ENCODE measurements around the gene CDKN1A.

The CDKN1A gene

DNA sequence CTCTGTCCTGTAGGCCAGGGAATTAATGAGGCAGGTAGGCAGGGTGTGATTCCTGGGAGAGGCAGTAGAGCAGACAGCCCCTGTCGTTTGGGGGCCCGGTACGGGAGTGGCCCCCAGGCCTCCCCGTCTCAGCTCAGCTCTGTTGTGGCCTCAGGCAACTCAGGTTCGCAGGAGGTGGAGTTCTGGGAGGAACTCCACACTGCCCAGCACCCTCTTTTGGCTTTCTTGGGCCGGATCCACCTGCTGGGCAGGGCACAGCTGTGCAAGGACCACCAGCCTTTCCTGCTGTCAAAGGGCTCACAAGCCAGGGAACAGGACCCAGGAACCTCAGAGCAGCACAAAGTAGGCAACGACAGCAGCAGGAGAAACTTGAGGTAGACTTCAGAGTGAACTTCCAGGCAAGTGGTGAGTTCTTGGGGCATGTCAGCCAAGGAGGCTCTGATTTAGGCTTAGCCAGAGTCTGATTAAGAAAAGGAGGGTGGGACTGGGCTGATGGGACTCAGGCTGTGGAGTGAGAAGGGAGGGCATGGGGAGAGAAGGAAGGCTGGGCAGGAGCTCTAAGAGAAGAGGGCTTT, 56.1 kb downstream of the CDKN1A start:
- Mint-ChIP-seq H3K36me3 (no peaks in the 10 kb centered on the region), H3K4me1 (peaks cover 26 to 50% of the 10 kb centered on the region in 2 donors), H3K9me3 (no peaks in the 10 kb centered on the region), H3K4me3 (peak overlapping the region; percentile 59 to 71), H3K27ac (peak overlapping the region; percentile 63), H3K27me3 (no peaks in the 10 kb centered on the region)
- ATAC-seq (replicated peaks) (no peak), DNase-seq (no peak)

- no peak for DNase-seq
- peak overlapping the region; percentile 59 to 71 for H3K4me3 Mint-ChIP-seq
- no peaks in the 10 kb centered on the region for H3K9me3 Mint-ChIP-seq
- H3K4me1 Mint-ChIP-seq, result peaks cover 30 to 58% of the 10 kb centered on the region in 2 donors
- H3K27me3 Mint-ChIP-seq, result no peaks in the 10 kb centered on the region
- ATAC-seq (replicated peaks), result peak; percentile 85 to 88
- H3K36me3 Mint-ChIP-seq, result no peaks in the 10 kb centered on the region
- peak overlapping the region; percentile 63 for H3K27ac Mint-ChIP-seq
These were observed 56.9 kb downstream of the CDKN1A start for GRCh38 chr6:36735110-36736071.

Data from stimulated activated naive B cell treated with anti-CD40 and anti-IgM and Interleukin-4, amounts not matched to agents 10 μg/mL and 1 μg/mL and 100 μg/mL, for 72 hours (primary cell).